Fibroblast of villous mesenchyme (primary cell): ENCODE measurements around the gene FAM120B. TPM values are rescaled to one million over a fixed set of nuclear protein-coding genes. Genes with fewer than 3 reads are reported as not detected.

Experiments
- DNase-seq: peaks from one replicate; pipeline ENCODE4 v3.0.0-alpha.2; 2010; ENCODE audit warnings: low read depth
- H3K4me3 ChIP-seq: 2 replicates; pipeline ENCODE4 v1.5.1; 2011; ENCODE audit warnings: low read depth, mild to moderate bottlenecking, low read length
- CTCF ChIP-seq: IDR thresholded peaks from 2 replicates; pipeline ENCODE4 v1.5.1; 2012; ENCODE audit warnings: low read depth, mild to moderate bottlenecking, low read length; ENCODE audit not compliant: insufficient read depth
- total RNA-seq: library from RNA; depleted of rRNA; stranded (reverse); fragments of >200 nt; gene quantifications from 2 replicates; pipeline ENCODE4 v1.2.3, GENCODE V29; 2012

Gene FAM120B
- 12.6 and 17.3 TPM in 2 replicates for total RNA-seq

- TF ChIP-seq CTCF, result no peak
- DNase-seq, result peak; percentile 95
- peak within 1 kb of the TSS; percentile 99 for H3K4me3 ChIP-seq
Measured at GRCh38 chr6:170306324-170307079, at the start of gene FAM120B. Gene FAM120B (plus strand): TSS chr6:170306758. CDS start chr6:170317391, 10,633 bp downstream.

GRCh38 chr6:170257376-170257775 lies 49.2 kb upstream of the FAM120B start:
- no peak for DNase-seq
- TF ChIP-seq CTCF, result no peak
- H3K4me3 ChIP-seq, result no peak overlapping the region

- no peak overlapping the region for H3K4me3 ChIP-seq
- DNase-seq, result no peak
- no peak for TF ChIP-seq CTCF
Measured at GRCh38 chr6:170258407-170258806, 48.2 kb upstream of the FAM120B start.

GRCh38 chr6:170259278-170259677 lies 47.3 kb upstream of the FAM120B start:
- no peak for DNase-seq
- TF ChIP-seq CTCF, result no peak
- no peak overlapping the region for H3K4me3 ChIP-seq

- TF ChIP-seq CTCF, result no peak
- no peak overlapping the region for H3K4me3 ChIP-seq
- no peak for DNase-seq
Measured at GRCh38 chr6:170260686-170261085, 45.9 kb upstream of the FAM120B start.

GRCh38 chr6:170261643-170262488 lies 44.7 kb upstream of the FAM120B start:
- DNase-seq, result no peak
- no peak for TF ChIP-seq CTCF
- H3K4me3 ChIP-seq, result no peak overlapping the region
